ENCODE measurements around the gene NISCH. TPM values are rescaled to one million over a fixed set of nuclear protein-coding genes. Genes with fewer than 3 reads are reported as not detected.

Gene NISCH
- total RNA-seq, 1 experiment from 2014 or later, result 72.8 TPM

GRCh38 chr3:52539010-52539653 is 83.7 kb downstream of the NISCH start (continued):
- TF ChIP-seq REST (IDR thresholded peaks at IDR 0.05; ENCODE audit: low read depth) (no peak), EGR1 (IDR thresholded peaks at IDR 0.05; ENCODE audit: low read depth) (no peak), ELF1 (IDR thresholded peaks at IDR 0.05; ENCODE audit: borderline replicate concordance, low read depth) (no peak), CEBPB (IDR thresholded peaks at IDR 0.05; ENCODE audit: low read depth) (no peak), SIN3A (IDR thresholded peaks at IDR 0.05; ENCODE audit: low read depth) (no peak), FOSL1 (IDR thresholded peaks at IDR 0.05; ENCODE audit: low read depth) (no peak)

GRCh38 chr3:52541050-52541449 is 85.6 kb downstream of the NISCH start:
- Histone ChIP-seq H3K4me2 (ENCODE audit: low read length) (no peak overlapping the region), H3K9me3 (ENCODE audit: control insufficient read depth in 1 of 2, insufficient read depth in 1 of 2, low read depth in 1 of 2, low read length in 2 of 2) (no peaks in the 10 kb centered on the region), H3K9ac (ENCODE audit: low read length) (no peak overlapping the region), H3K79me2 (ENCODE audit: insufficient read depth, low read length) (peaks cover 65% of the 10 kb centered on the region), H3K4me1 (ENCODE audit: control insufficient read depth in 1 of 2, insufficient read depth in 2 of 2, low read length in 2 of 2) (peaks cover 4 to 11% of the 10 kb centered on the region in 2 experiments; a peak in 3 of 4 replicates), H4K20me1 (ENCODE audit: insufficient read depth) (0 out of 2 replicates have a peak, but pooled peaks cover 5% of the 10 kb centered on the region), H3K27me3 (ENCODE audit: insufficient read depth, low read length) (no peaks in the 10 kb centered on the region), H3K9me2 (ENCODE audit: insufficient read depth) (no peaks in the 10 kb centered on the region), H3K27ac (ENCODE audit: low read depth, low read length) (no peak overlapping the region), H3K4me3 (replicated peaks in 1 of 2; ENCODE audit: low read depth in 1 of 2, low read length in 2 of 2) (no peak overlapping the region), H3K36me3 (ENCODE audit: control insufficient read depth in 1 of 2, insufficient read depth in 2 of 2, low read length in 2 of 2) (peaks cover 4 to 7% of the 10 kb centered on the region in 2 experiments; a peak in 1 of 4 replicates), H2AFZ (ENCODE audit: low read depth, low read length, poor library complexity, severe bottlenecking) (no peak overlapping the region)
- RAD21 ChIA-PET (ENCODE audit: low non-redundant PET in 1 of 2, low total read pairs in 2 of 2, uncharacterized antibody in 2 of 2, unreplicated experiment in 2 of 2), result no interaction called here
- POLR2A ChIA-PET, result no interaction called here
- intact Hi-C loops (cut with micrococcal nuclease), result no loop called here
- ATAC-seq, result no peak
- CTCF ChIA-PET, result no interaction called here
- no TSS peak for BruUV-seq (replicated peaks)
- DNase-seq (ENCODE audit: low read depth, low spot score), result no peak
- TF ChIP-seq ELF1 (IDR thresholded peaks at IDR 0.05; ENCODE audit: borderline replicate concordance, low read depth) (no peak), POLR2A (IDR thresholded peaks at IDR 0.05; ENCODE audit: borderline replicate concordance, extremely low read depth, insufficient read depth, insufficient read length) (no peak), YY1 (IDR thresholded peaks at IDR 0.05; ENCODE audit: extremely low read depth, insufficient replicate concordance, low read depth, low read length) (no peak), FOSL1 (IDR thresholded peaks at IDR 0.05; ENCODE audit: low read depth) (no peak), REST (IDR thresholded peaks at IDR 0.05; ENCODE audit: low read depth) (no peak), MAX (IDR thresholded peaks at IDR 0.05) (no peak), JUND (IDR thresholded peaks at IDR 0.05) (no peak), EZH2phosphoT487 (IDR thresholded peaks at IDR 0.05; ENCODE audit: borderline replicate concordance) (no peak), ZNF274 (IDR thresholded peaks at IDR 0.05; ENCODE audit: low read depth, low read length) (no peak), TCF7L2 (IDR thresholded peaks at IDR 0.05; ENCODE audit: borderline replicate concordance, extremely low read depth, insufficient read depth, insufficient read length) (no peak), SP1 (IDR thresholded peaks at IDR 0.05; ENCODE audit: low read depth) (no peak), ZBTB33 (IDR thresholded peaks at IDR 0.05; ENCODE audit: extremely low read depth, insufficient replicate concordance, low read length) (no peak)

Measured in HCT116 (cell line).